OCI-LY1 (cell line): Measurements from ENCODE around the gene FOXF1.
A peak's percentile ranks its signal among the peaks of the same experiment; 100 is the strongest.

Source experiments
- H2AFZ ChIP-seq: fragments of 200-600 bp; sonication (generic), shearing (Covaris generic); 2 replicates; pipeline ENCODE4 v1.6.0; 2014; ENCODE audit warnings: antibody characterized with exemption, mild to moderate bottlenecking, low read length
- H3F3A ChIP-seq: fragments of 200-600 bp; sonication (generic), shearing (Covaris generic); 2 replicates; pipeline ENCODE4 v1.6.0; 2014; ENCODE audit warnings: mild to moderate bottlenecking, antibody characterized with exemption, low read length, moderate library complexity; ENCODE audit not compliant: insufficient read depth
- H3K27ac ChIP-seq: fragments of 200-600 bp; sonication (generic); 2 replicates; pipeline ENCODE4 v1.5.1; 2014; ENCODE audit warnings: low read length, mixed run types, mild to moderate bottlenecking, low read depth; ENCODE audit not compliant: poor library complexity, severe bottlenecking
- H3K27me3 ChIP-seq: fragments of 200-600 bp; sonication (generic); 2 replicates; pipeline ENCODE4 v1.6.0; 2014; ENCODE audit warnings: antibody characterized with exemption, mild to moderate bottlenecking, low read length, moderate library complexity; ENCODE audit not compliant: insufficient read depth
- H3K36me3 ChIP-seq: fragments of 200-600 bp; sonication (generic); 2 replicates; pipeline ENCODE4 v1.6.1; 2014; ENCODE audit warnings: mild to moderate bottlenecking, antibody characterized with exemption, low read length, moderate library complexity, mixed read lengths; ENCODE audit not compliant: insufficient read depth
- H3K4me1 ChIP-seq: fragments of 200-600 bp; sonication (generic); 2 replicates; pipeline ENCODE4 v1.5.1; 2014; ENCODE audit warnings: mild to moderate bottlenecking, low read length, moderate library complexity; ENCODE audit not compliant: insufficient read depth, severe bottlenecking
- H3K4me2 ChIP-seq: fragments of 200-600 bp; sonication (generic), shearing (Covaris generic); 2 replicates; pipeline ENCODE4 v1.6.1; 2014; ENCODE audit warnings: low read length
- H3K4me3 ChIP-seq: fragments of 200-600 bp; sonication (generic); 2 replicates; pipeline ENCODE4 v1.5.1; 2014; ENCODE audit warnings: low read length, low read depth, mild to moderate bottlenecking, mixed read lengths; ENCODE audit not compliant: poor library complexity, severe bottlenecking
- H3K79me2 ChIP-seq: fragments of 200-600 bp; shearing (Covaris generic); 2 replicates; pipeline ENCODE4 v1.6.1; 2016; ENCODE audit warnings: mixed run types, low read length, mixed read lengths; ENCODE audit not compliant: insufficient read depth
- H3K9ac ChIP-seq: fragments of 200-600 bp; sonication (generic), shearing (Covaris generic); 2 replicates; pipeline ENCODE4 v1.6.1; 2014; ENCODE audit warnings: mild to moderate bottlenecking, low read length, mixed read lengths
- H3K9me2 ChIP-seq: fragments of 200-600 bp; sonication (generic), shearing (Covaris generic); 2 replicates; pipeline ENCODE4 v1.6.1; 2014; ENCODE audit warnings: low read depth, mild to moderate bottlenecking, low read length, mixed read lengths
- H3K9me3 ChIP-seq: fragments of 200-600 bp; shearing (Covaris generic); 2 replicates; pipeline ENCODE4 v1.6.1; 2014; ENCODE audit warnings: low read length, mixed read lengths
- H4K20me1 ChIP-seq: fragments of 200-600 bp; sonication (generic), shearing (Covaris generic); 2 replicates; pipeline ENCODE4 v1.6.0; 2016; ENCODE audit warnings: mild to moderate bottlenecking, low read length; ENCODE audit not compliant: insufficient read depth
- EZH2 ChIP-seq: fragments of 200-600 bp; sonication (generic), shearing (Covaris generic); IDR thresholded peaks from 2 replicates; pipeline ENCODE4 v1.8.0; 2017; ENCODE audit warnings: borderline replicate concordance, mixed run types, mild to moderate bottlenecking, antibody characterized with exemption, low read length, moderate library complexity, mixed read lengths
- TF ChIP-seq, protein P1 (sequence below): fragments of 200-600 bp; sonication (generic), shearing (Covaris generic); IDR thresholded peaks from 2 replicates; pipeline ENCODE4 v1.5.1; 2017; ENCODE audit warnings: mild to moderate bottlenecking, antibody characterized with exemption, low read length, moderate library complexity, mixed read lengths

FOXF1 gene

DNA sequence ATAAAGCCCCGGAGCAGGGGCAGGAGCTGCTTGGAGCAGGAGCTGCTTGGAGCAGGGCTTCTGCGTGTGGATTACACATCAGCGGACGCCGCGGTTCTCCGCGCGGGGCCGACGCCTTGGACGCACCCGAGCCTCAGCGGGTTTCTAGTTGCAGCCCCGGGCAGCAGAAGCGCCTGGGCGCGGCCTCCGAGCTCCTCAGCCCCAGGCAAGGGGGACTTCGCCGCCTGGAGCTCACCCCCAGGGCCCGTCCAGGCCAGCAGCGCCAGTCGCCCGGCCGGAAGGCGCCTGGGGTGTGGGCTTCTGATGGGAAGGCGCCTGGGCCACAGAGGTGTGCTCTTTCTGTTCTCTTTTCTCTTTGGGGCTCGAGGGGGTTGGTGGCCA lies 6.3 kb downstream of the FOXF1 start:
- Histone ChIP-seq H3K27me3 (no peaks in the 10 kb centered on the region; the same call in 1 of the 2 replicates), H2AFZ (no peak overlapping the region), H3K4me1 (no peaks in the 10 kb centered on the region), H3K4me3 (no peak overlapping the region), H3K27ac (no peak overlapping the region), H3K79me2 (no peaks in the 10 kb centered on the region), H3K9me3 (no peaks in the 10 kb centered on the region), H4K20me1 (no peaks in the 10 kb centered on the region), H3K9ac (no peak overlapping the region), H3K36me3 (no peaks in the 10 kb centered on the region), H3K4me2 (no peak overlapping the region), H3K9me2 (no peaks in the 10 kb centered on the region), H3F3A (no peaks in the 10 kb centered on the region)
- TF ChIP-seq, protein P1, sequence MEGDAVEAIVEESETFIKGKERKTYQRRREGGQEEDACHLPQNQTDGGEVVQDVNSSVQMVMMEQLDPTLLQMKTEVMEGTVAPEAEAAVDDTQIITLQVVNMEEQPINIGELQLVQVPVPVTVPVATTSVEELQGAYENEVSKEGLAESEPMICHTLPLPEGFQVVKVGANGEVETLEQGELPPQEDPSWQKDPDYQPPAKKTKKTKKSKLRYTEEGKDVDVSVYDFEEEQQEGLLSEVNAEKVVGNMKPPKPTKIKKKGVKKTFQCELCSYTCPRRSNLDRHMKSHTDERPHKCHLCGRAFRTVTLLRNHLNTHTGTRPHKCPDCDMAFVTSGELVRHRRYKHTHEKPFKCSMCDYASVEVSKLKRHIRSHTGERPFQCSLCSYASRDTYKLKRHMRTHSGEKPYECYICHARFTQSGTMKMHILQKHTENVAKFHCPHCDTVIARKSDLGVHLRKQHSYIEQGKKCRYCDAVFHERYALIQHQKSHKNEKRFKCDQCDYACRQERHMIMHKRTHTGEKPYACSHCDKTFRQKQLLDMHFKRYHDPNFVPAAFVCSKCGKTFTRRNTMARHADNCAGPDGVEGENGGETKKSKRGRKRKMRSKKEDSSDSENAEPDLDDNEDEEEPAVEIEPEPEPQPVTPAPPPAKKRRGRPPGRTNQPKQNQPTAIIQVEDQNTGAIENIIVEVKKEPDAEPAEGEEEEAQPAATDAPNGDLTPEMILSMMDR: no peak
- TF ChIP-seq EZH2: no peak

DNA sequence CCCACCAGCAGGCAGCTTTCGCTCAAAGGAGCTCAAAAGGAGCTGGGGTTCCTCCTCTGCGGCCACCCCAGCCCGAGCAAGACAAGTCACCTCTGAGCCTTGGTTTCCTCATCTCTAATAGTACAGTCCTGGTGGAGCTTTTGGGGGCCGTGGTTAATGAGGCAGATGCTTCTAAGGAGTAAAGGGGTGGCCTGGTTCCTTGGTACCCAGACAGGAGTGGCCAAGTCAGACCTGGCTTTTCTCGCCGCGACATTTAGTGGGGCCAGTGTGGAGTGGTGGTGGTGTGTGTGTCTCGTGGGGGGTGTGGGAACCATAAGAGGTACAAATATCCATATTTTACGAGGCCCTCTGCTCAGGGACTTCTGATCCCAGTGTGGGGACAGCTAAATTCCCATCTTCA lies 6.7 kb downstream of the FOXF1 start:
- TF ChIP-seq EZH2: no peak
- TF ChIP-seq, protein P1: no peak
- H3K9ac ChIP-seq: no peak overlapping the region
- H2AFZ ChIP-seq: no peak overlapping the region
- no peak overlapping the region for H3K4me3 ChIP-seq
- no peaks in the 10 kb centered on the region for H3K9me3 ChIP-seq
- no peaks in the 10 kb centered on the region for H3K4me1 ChIP-seq
- H3K36me3 ChIP-seq: no peaks in the 10 kb centered on the region
- no peaks in the 10 kb centered on the region for H3K9me2 ChIP-seq
- no peaks in the 10 kb centered on the region for H3K79me2 ChIP-seq
- H3F3A ChIP-seq: no peaks in the 10 kb centered on the region
- no peaks in the 10 kb centered on the region for H4K20me1 ChIP-seq
- no peaks in the 10 kb centered on the region; the same call in 1 of the 2 replicates for H3K27me3 ChIP-seq
- no peak overlapping the region for H3K27ac ChIP-seq
- no peak overlapping the region for H3K4me2 ChIP-seq

DNA sequence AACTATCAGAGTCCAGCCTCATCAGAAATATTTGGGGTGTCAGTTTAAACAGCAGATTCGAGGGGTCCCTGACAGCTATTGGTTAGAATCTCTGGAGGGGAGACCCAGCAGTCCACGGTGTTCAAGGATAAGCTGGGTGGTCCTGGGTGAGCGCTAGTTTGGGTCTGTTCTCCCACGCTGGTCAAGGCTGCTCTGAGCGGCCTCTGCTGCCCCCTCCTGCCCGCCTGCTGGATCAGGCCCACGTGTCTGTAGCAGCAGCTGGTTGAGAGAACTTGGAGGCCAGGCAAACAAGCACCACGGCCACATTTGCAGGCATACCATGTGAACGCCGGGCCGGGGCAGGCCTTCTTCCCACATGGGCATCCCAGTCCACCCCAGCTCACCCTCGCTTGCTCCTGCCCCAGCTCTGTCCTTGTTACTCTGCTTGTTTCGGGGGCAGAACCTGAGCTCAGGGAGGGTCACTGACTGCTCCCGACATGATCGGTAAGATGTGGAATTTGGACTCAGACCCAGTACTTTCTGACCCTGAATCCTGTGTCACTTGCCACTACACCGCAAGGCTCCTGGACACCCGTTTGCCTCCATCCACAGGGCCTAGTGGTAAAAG lies 7.4 kb downstream of the FOXF1 start:
- no peak overlapping the region for H3K4me3 ChIP-seq
- H3F3A ChIP-seq: no peaks in the 10 kb centered on the region
- no peaks in the 10 kb centered on the region for H3K9me3 ChIP-seq
- no peak overlapping the region for H3K27ac ChIP-seq
- TF ChIP-seq, protein P1: peak; percentile 55
- no peak for TF ChIP-seq EZH2
- H3K9ac ChIP-seq: no peak overlapping the region
- no peaks in the 10 kb centered on the region for H3K4me1 ChIP-seq
- H3K9me2 ChIP-seq: no peaks in the 10 kb centered on the region
- H3K36me3 ChIP-seq: no peaks in the 10 kb centered on the region
- H3K79me2 ChIP-seq: no peaks in the 10 kb centered on the region
- no peak overlapping the region for H2AFZ ChIP-seq
- no peaks in the 10 kb centered on the region for H4K20me1 ChIP-seq
- no peak overlapping the region for H3K4me2 ChIP-seq
- H3K27me3 ChIP-seq: no peaks in the 10 kb centered on the region; the same call in 1 of the 2 replicates
